NK-92 (cell line): ENCODE results near the gene GLIS1.

Experiments used
- DNase-seq: peaks from one replicate; lab custom pipeline; 2025; ENCODE audit not compliant: unreplicated experiment; lab: John Stamatoyannopoulos, UW

GLIS1 gene

DNA sequence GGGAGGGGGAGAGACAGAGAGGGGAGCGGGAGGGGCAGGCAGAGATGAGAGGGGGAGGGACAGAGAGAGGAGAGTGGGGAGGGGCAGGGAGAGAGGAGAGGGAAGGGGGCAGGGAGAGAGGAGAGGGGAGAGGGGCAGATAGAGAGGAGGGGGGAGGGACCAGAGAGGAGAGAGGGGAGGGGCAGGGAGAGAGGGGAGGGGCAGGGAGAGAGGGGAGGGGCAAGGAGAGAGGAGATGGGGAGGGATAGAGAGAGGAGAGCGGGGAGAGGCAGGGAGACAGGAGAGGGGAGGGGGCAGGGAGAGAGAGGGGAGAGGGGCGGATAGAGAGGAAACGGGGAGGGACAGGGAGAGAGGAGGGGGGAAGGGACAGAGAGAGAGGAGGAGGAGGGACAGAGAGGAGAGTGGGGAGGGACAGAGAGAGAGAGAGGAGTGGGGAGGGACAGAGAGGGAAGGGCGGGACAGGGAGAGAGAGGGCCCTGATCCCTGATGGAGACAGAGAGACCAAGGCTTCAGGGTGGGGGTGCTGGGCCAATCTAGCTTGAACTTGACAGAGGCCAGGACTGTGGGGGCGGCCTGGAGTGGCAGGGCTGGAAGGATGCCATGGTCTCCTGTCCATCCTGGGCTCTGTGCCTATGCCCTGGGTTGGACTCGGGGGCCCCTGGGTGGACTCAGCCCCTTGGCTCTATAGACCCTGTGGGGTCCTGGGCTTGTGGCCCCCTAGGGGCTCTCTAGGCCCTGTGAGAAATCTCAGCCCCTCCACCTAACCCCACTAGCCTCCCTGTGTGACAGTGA is 236.1 kb downstream of the GLIS1 start:
- DNase-seq, result no peak

DNA sequence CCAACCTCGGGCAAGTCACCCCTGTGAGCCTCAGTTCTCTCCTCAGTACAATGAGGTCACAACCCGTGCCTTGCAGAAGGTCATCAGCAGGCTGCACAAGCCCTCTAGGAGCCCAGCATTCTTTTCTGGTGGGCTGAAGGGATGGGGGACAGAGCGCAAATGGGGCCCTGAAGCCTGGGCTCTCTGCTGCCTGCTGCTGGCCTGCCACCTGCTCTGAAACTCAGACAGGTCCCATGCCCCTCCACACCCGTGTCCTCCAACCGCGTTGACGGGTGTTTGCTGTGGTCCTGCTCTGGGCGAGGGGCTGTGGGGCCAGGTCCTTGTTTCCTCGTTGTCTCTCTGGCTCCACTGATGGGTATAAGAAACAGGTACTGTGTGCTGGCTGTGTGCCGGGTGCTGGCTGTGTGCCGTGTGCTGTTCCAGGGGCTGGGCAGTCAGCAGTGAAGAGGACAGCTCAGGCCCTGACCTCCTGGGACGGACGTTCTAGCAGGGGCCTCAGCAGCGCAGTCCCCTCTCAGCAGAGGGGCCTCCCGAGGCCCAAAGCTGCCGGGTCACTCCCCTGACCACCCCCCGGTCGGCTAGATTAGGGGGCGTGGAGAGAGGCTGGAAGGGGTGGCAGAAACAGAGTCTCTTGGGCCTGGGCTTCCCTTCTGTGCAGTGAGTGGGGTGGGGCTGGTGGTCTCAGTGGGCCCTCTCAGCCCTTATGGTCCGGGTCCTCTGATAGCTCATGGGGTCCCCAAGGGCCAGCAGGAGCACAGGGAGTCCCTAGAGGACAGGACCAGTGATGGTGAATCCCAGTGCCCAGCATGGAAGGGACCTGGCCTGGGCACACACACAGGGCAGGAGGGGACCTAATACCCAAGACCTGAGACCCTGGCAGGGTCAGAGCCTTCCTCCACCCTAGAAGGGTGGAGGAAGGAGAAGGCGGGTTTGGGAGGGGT is 237.6 kb downstream of the GLIS1 start:
- DNase-seq, result no peak

DNA sequence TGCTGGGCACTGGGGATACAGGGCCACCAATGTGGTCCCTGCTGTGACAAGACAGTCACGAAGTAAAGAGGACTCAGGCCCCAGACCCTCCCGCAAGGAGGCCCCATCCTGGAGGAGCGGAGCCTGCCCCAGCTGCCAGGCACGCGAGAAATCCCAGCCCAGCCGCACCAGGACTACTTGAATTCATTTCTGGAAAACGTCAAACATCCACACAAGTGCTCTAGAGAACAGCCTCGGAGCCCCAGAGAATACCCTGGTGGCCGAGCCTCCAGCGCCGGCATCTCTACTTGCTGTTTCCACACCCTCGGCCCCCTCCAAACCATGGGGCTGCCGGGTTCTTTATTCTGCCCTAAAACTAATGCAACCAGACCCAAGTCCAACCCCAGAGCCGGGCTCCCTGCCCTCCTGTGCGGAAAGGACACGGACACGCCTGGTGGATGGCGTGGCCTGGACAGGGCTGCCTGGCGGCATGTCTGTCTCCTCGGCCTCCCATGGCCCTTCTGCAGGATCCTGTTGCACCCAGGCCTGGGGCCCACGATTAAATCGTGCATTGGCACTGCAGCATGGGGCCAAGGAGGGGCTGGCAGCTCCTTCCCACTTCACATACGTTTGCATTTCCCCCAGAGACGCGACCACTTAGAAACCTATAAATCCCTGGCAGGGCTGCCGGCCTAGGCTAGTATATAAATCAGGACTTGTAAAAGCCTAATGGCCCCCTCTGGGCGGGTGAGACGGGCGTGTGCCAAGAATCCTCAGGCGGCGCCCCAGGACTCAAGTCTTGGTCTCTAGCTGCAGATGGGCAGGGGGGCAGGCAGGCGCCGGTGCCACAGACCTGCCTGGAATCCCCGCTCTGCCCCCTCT is 238.5 kb downstream of the GLIS1 start:
- no peak for DNase-seq

DNA sequence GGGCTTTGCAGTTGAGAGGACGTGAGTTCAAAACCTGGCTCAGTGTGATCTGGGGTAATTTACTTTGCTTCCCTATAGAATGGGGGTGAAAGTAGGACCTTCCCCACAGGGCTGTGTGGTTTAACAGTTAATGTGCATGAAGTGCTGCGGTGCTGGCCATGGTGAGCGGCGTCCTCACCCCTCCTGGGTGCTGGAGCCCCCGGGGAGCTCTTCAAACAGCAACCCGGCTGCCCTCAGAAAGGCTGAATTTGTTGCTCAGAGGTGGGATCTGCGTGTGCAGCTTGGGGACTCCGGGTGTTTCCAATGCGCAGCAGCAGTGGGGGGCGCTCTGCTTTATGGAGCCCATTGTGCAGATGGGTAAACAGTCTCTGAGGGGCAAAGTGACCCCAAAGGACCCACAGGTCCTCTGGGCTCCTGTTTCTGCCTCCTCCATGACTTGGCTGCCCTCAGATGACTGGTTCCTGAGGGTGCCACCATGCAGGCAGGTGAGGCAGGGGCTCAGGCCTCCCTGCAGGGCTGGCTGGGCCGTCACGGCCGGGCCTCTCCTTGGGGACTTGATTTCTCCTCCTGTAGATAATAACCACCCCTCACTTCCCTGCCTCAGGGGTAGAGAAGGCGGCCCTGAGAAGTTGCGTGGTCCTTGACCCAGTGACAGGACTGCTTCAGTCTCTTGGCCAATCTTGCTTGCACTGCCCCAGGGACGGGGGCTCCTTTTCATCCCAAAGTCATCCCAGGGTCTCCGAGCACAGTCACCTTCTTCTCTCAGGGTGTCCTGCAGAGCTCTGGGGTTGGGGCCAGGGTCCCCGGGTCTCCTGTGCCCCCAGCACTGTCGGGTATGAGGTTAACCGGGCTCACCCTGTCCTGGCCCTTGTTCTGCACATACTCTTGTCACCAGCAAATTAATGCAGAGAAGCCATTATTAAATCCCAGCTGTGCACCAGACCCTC is 239.4 kb downstream of the GLIS1 start:
- no peak for DNase-seq

DNA sequence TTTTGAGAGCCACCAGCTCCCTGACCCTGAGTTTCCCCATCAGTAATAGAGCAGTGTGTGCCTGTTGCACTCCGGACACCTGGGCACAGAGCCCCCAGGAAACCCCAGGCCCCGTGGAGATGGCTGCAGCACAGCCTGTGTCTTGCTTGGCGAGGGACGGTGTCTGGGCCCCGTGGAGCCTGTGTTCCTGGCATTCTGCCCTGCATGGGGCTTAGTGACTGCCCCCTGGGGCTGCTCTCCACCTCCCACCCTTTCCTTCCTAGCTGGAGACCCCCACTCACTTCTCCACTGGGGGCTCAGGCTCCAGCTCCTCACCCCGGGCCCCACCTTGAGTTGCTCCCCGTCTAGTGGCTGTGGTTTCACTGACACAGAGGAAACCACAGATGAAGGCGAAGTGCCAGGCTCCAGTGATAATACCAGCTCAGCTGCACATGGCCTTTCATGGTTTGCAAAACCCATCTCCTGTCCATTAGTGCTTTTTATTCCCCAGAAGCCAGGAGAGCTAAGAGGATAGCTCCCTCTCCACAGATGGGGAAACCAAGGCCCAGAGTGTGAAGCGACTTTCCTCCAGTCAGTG is 240.3 kb downstream of the GLIS1 start:
- no peak for DNase-seq

DNA sequence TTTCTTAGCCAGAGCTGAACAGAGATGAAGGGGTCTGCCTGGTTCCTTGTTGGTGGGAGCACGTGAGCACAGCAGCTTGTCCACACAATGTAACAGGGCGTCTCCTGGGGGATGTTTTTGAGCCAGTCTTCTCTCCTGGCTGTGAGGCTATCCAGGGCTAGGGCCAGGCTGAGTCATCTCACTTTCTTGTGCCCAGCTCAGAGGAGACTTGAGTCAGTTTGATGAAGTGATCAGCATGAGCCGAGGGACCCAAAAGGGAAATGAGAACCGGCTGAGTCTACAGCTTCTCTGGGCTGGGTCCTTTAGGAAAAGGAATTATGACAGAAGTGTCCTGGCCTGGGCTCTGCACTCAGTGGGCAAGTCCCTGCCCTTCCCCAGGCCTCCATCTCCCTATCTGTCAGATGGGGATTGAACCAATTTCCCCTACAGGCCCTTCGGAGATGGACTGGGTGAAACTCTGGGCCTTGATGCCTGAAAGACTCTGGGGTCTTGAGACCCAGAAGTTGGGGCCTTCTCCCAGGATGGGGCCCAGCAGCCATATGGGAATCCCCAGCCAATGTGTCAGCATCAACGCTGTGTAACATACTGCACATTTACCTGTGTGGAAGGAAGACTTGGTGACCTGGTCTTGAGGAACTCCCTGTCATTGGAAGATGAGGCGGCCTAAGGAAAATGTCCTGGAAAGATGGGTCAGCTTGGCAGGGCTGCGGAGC is 243.2 kb downstream of the GLIS1 start:
- DNase-seq, result no peak

DNA sequence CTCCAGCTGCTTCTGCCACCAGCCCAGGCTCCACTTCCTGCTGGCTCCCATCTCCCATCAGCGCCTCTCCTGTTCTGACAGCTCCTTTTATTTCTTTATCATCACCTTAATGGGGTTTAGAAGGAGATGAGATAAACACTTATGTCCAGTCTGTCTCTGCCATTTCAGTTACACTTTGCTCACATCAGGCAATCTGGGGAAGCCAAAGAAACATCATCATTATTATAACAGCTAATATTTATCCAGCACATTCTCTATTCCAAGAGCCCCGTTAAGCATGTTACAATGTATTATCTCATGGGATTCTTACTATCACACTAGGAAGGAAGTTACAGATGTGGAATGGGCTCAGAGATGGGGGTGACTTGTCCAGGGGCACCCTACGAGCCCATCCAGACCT is 248.6 kb downstream of the GLIS1 start:
- DNase-seq, result no peak

DNA sequence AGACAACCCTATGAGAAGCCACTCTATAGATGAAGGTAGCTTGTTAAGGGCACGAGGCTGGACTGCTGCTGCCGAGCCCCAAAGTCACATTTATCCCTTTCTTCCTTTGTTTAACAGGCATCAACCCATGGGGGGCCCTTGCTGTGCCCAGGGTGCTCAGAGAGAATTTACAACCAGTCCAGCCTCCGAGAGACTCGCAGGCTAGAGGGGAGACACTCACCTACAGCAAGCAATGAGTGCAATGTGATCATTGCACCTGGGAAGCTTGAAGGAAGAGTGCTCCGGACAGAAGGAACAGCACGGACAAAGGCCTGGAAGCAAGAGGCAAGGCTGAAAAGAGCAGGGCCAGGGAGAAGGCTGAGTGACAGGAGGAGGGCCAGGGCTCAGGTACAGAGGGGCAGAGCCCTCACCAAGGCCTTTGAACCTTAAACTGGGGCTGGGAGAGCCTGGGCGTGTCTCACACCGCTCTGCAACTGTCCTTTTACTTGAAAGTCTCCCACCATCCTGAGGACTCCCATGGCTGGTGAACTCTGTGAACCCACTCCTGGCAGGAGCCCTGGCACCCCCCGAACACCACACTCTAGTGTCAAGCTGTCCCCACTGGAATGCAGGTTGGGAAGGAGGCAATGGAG is 252.5 kb downstream of the GLIS1 start:
- DNase-seq, result no peak

DNA sequence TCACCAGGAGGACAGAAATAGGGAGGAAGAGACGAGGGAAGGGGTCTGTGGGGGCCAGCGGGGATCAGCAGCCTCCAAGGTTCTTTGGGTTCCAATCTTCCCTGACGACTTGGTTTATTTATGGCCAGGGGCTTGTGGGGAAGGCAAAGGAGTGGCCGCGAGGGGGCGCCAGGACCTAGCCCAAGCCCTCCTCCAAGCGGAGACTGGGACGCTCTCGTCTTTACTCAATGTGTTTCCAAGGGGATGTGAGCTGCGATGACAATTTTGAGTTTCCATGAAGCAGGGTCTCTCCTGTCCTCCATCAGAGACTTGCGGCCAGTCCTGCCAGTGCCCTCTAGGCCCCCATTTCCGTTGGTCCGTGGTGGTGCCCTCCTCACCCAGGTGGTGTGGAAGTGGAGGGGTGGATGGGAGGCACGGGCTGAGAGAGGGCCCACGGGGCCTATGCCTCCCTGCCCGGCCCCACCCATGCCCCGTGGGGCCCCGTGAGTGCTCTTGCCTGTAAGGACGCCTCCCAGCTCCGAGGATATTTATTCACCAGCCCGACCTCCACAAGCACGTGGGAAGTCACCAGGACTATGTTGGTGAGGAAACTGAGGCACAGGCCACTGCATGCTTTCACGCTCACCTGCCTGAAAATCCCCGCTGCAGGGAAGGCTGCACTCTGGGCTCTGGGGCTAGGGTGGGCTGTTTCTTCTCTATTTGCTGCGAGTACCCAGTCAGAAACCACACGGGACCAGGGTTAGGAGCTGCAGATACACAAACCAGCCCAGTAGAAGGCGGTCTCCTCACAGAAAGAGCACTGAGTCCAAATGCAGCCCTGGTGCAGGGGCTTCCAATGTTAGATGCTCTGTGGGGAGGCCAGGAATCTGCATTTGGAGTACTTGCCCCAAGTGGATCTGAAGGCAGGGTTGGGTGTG is 253.2 kb downstream of the GLIS1 start:
- DNase-seq, result no peak

DNA sequence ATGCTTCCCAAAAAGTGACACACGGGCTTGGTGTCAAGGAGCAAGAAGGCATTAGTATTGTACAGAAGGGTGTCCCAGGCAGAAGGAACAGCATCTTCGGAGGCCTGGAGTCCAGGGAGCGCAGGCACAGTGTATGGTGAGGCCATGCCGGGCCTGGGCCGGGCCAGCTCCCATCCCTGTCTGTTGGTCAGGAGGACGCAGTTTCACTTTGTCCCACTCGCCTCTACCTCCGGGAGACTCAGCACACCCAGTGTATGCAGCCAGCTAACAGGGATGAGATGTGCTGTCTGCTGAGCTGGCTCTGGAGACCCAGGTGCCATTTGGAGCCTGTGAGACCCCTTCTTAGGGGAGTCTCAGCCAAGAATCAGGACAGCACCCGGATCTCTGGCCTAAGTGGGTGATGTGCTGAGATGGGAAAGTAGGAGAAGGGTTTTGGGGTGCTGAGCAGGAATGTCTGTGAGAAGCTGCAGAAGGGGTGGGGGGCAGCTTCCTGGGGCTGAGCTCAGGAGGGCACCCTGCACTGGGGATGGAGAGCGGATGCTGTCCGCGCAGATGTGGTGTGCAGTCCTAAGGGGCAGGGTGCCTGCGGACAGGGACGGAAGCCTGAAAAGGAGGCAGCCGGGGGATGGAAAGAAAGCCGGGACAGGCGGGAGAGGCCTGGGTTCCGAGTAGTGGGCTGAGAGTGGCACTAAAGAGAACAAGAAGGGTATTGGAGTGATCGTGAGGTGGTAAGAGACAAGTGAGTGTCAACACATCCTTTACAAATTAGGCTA is 254.1 kb downstream of the GLIS1 start:
- DNase-seq, result no peak

DNA sequence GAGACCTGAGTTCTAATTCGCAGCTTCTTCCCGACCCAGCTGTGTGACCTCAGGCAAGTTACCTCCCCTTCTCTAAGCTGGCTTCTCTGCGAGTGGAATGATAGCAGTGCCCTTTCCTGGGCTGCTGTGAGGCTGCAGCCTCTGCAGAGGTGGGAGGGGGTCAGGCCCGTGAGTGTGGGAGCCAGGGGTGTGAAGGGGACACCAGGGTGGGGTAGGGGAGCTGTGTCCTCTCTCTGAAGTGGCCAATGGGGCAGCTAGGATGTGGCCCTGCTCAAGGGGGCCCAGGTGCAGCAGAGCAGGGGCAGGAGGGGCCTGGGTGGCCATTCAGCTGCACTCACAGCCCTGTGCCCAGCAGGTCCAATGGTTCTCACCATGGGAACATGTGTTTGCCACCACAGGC is 255.3 kb downstream of the GLIS1 start:
- DNase-seq, result no peak

DNA sequence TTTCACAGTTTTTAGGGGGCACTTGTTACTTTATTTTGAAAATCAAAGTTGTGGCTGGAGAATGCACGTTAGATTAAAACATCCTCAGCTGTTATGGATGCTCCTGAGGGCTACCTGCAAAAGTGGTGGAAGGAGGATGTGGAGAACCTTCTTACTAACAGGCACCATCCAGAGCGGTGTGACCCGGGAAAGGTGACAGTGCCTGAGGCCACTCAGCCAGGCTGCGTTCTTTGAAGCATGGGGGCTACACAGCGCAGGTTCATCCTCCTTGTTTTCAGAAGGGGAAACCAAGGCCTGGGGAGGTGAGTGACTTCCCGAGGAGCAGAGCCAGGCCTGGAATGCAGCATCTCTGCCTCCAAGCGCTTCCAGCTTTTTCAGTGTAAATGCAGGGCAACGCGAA is 255.8 kb downstream of the GLIS1 start:
- DNase-seq, result no peak

DNA sequence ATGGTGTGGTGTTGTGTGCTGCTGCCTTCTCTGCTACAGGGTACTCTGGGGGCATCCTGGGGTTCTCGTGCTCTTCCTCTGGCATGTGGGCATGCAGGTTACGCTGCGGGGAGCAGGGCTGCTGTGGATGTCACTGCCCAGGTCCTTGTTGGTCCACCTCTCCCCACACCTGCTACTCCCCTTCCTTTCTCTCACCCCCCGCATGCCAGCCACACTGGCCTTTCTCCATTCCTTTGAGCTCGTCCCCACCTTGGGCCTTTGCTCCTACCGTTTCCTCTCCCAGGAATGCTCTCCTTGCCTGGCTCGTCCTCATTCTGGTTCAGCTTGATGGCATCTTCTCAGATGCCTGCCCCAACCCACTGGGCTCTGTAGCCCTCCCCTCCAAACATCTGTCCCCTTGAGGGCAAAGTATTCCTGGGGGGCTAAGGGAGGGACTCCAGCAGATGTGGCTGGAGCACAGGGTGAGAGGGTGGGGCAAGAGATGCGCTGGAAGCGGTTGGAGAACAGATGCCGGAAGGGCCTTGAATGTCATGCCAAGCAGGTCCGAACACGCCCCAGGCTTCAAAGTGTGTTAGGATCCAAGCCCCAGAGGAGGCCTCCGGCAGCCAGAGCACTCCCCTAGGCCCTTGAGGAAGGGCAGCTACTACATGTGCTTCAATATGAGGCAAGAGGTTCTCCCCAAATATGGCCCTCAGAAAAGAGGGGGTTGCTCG is 256.4 kb downstream of the GLIS1 start:
- no peak for DNase-seq

DNA sequence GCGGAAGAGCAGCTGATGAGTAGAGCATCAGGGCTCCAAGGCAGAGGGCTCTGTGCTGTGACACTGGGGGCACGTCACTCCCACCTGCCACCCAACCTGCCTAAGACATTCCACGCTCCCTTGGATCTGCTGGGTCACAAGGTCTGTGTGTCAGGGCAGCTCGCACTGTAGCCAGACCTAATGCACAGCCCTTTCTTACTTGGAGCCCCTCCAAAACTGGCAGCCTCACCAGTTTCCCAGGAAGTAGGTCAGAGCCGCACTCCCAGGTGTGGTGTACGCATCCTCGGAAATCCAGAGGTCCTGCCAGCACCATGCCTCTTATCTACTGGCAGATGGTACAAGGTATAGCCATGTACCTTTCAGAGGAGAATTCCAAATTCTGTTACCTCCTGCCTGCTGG is 257.5 kb downstream of the GLIS1 start:
- no peak for DNase-seq

DNA sequence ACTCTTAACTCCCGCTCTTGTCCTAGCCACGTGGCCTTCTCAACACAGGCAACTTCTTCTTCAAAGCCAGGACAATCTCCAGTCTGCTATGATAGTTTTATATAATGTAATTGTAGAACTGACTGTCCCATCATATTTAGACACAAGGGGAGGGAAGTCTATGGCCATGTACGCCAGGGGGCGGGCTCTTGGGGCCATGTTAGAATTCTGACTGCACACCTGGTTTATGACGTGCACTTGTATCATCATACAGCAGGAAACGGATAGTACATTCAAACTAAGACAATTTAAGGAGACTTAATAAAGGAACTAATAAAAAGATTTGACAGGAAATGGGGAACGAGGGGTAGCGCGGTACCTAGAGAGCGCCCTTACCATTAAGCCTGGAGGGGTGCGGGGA is 258.3 kb downstream of the GLIS1 start:
- DNase-seq, result no peak

DNA sequence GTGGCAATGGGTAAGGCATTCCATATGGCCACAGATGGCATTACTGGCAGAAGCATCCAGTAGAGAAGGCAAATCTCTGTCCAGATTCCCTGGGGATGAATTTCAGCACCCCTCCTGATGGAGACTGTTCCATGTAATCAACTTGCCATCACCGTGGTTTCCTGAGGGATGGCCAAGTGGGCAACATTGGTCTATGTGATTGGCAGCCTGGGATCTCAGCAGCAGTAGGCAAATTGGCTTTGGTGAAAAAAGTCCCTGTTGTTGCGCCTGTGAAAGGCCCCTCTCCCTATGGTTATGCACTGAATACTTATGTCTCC is 260.5 kb downstream of the GLIS1 start:
- DNase-seq, result no peak
